CD14-positive monocyte (primary cell): ENCODE data around the gene JAG2. TPM values are rescaled to one million over a fixed set of nuclear protein-coding genes. Genes with fewer than 3 reads are reported as not detected.

Experiments
- DNase-seq, 3 donors: peaks; one replicate each; pipeline ENCODE4 v3.0.0-alpha.2; 2011 to 2022
- H2AFZ ChIP-seq: 2 replicates; pipeline ENCODE4 v1.6.0; 2012; ENCODE audit warnings: mild to moderate bottlenecking, low read depth, low read length, inconsistent platforms; ENCODE audit not compliant: insufficient read depth, poor library complexity, severe bottlenecking
- H3K27ac ChIP-seq, 2 donors: 1 replicate in 1 of 2; 2 replicates in 1 of 2; pipeline ENCODE4 v1.5.1; 2012 to 2013; ENCODE audit warnings: low read length in 2 of 2, control low read depth in 1 of 2, inconsistent platforms in 1 of 2, low read depth in 1 of 2, mild to moderate bottlenecking in 1 of 2
- H3K27me3 ChIP-seq, 2 donors: one replicate each; pipeline versions ENCODE4 v1.6.0 to v1.6.1; 2011 to 2013; ENCODE audit warnings: low read length in 2 of 2; ENCODE audit not compliant: control insufficient read depth in 2 of 2, insufficient read depth in 2 of 2
- H3K36me3 ChIP-seq, 2 donors: replicated peaks in 1 of 2; 1 replicate in 1 of 2; 2 replicates in 1 of 2; pipeline versions ENCODE4 v1.5.1 to v1.6.1; 2012 to 2013; ENCODE audit warnings: low read length in 2 of 2, control low read depth in 1 of 2, inconsistent platforms in 1 of 2, mild to moderate bottlenecking in 1 of 2; ENCODE audit not compliant: insufficient read depth in 2 of 2, control insufficient read depth in 1 of 2
- H3K4me1 ChIP-seq, 2 donors: 1 replicate in 1 of 2; 2 replicates in 1 of 2; pipeline versions ENCODE4 v1.5.1 to v1.6.1; 2012 to 2013; ENCODE audit warnings: low read length in 2 of 2, control low read depth in 1 of 2, inconsistent platforms in 1 of 2, mild to moderate bottlenecking in 1 of 2, moderate library complexity in 1 of 2; ENCODE audit not compliant: insufficient read depth in 2 of 2, control insufficient read depth in 1 of 2
- H3K4me2 ChIP-seq: replicated peaks from 2 replicates; pipeline ENCODE3; 2012; ENCODE audit warnings: low read length, moderate library complexity, mild to moderate bottlenecking; ENCODE audit not compliant: poor library complexity, severe bottlenecking; ENCODE audit errors: extremely low read depth
- H3K4me3 ChIP-seq, 3 experiments: fragments of 200-600 bp in 1 of 3; sonication (generic) in 1 of 3; replicated peaks in 1 of 3; 1 replicate in 2 of 3; 2 replicates in 1 of 3; pipeline ENCODE4 v1.5.1; 2011 to 2013; ENCODE audit warnings: low read length in 3 of 3, mild to moderate bottlenecking in 3 of 3, control low read depth in 2 of 3, low read depth in 2 of 3, inconsistent platforms in 1 of 3, moderate library complexity in 1 of 3
- H3K79me2 ChIP-seq: 2 replicates; pipeline ENCODE4 v1.6.0; 2012; ENCODE audit warnings: mild to moderate bottlenecking, control low read depth, inconsistent platforms, low read length, moderate library complexity; ENCODE audit not compliant: insufficient read depth
- H3K9ac ChIP-seq: 2 replicates; pipeline ENCODE4 v1.6.0; 2017; ENCODE audit warnings: low read length, mild to moderate bottlenecking; ENCODE audit not compliant: insufficient read depth, poor library complexity, severe bottlenecking
- H3K9me3 ChIP-seq, 2 donors: replicated peaks in 1 of 2; 1 replicate in 1 of 2; 2 replicates in 1 of 2; pipeline versions ENCODE4 v1.5.1 to v1.6.1; 2012 to 2013; ENCODE audit warnings: low read length in 2 of 2, control low read depth in 1 of 2; ENCODE audit not compliant: control insufficient read depth in 1 of 2, insufficient read depth in 1 of 2
- H4K20me1 ChIP-seq: 2 replicates; pipeline ENCODE4 v1.6.0; 2012; ENCODE audit warnings: mild to moderate bottlenecking, low read length, control low read depth, moderate library complexity; ENCODE audit not compliant: insufficient read depth
- H3K27ac Mint-ChIP-seq, 7 donors: one replicate each; pipeline ENCODE4 v1.8.0; 2020; ENCODE audit warnings: mild to moderate bottlenecking in 7 of 7, mixed read lengths in 7 of 7, moderate library complexity in 6 of 7, inconsistent platforms in 2 of 7
- H3K27me3 Mint-ChIP-seq, 3 donors: one replicate each; pipeline ENCODE4 v1.8.0; 2021 to 2022; ENCODE audit warnings: low read depth in 3 of 3, mild to moderate bottlenecking in 3 of 3, mixed read lengths in 3 of 3, moderate library complexity in 3 of 3, inconsistent platforms in 1 of 3
- H3K36me3 Mint-ChIP-seq, 2 donors: one replicate each; pipeline ENCODE4 v1.8.0; 2020; ENCODE audit warnings: mixed read lengths in 2 of 2, inconsistent platforms in 1 of 2, mild to moderate bottlenecking in 1 of 2
- H3K4me1 Mint-ChIP-seq: one replicate; pipeline ENCODE4 v1.8.0; 2020; ENCODE audit warnings: mild to moderate bottlenecking, mixed read lengths
- H3K4me3 Mint-ChIP-seq, 2 donors: one replicate each; pipeline ENCODE4 v1.8.0; 2020; ENCODE audit warnings: mild to moderate bottlenecking in 2 of 2, mixed read lengths in 2 of 2, moderate library complexity in 1 of 2
- H3K9me3 Mint-ChIP-seq, 7 donors: one replicate each; pipeline ENCODE4 v1.8.0; 2020 to 2022; ENCODE audit warnings: mixed read lengths in 7 of 7, mild to moderate bottlenecking in 6 of 7, moderate library complexity in 6 of 7, inconsistent platforms in 2 of 7
- WGBS: methylation state at CpG from one replicate; pipeline ENCODE4 v1.1.5; 2013; ENCODE audit warnings: missing lambda C conversion rate; ENCODE audit not compliant: insufficient coverage; 5-methylcytosine and 5-hydroxymethylcytosine counted together
- intact Hi-C, 2 donors: fragments of 100-400 bp; cut with micrococcal nuclease; formaldehyde crosslinking; loops; one replicate each; pipeline versions ENCODE4 v1.15.0 to v1.15.1; 2023
- polyA plus RNA-seq, 3 donors: library from polyadenylated mRNA; depleted of rRNA in 1 of 3; unstranded in 2 of 3; stranded (reverse) in 1 of 3; fragments of 300-500 nt in 2 of 3; fragments of >200 nt in 1 of 3; fragmentation: Illumina TruSeq in 2 of 3; gene quantifications; 1 replicate in 2 of 3; 2 replicates in 1 of 3; pipeline ENCODE4 v1.2.3, GENCODE V29; 2012 to 2021
- TF ChIP-seq, protein P1 (sequence below): fragments of 200-600 bp; IDR thresholded peaks from one replicate; pipeline ENCODE4 v1.8.0; 2022; ENCODE audit warnings: antibody characterized with exemption, mild to moderate bottlenecking

The JAG2 gene
- polyA plus RNA-seq, 3 donors, result 1.2 TPM; not detected in 2

DNA sequence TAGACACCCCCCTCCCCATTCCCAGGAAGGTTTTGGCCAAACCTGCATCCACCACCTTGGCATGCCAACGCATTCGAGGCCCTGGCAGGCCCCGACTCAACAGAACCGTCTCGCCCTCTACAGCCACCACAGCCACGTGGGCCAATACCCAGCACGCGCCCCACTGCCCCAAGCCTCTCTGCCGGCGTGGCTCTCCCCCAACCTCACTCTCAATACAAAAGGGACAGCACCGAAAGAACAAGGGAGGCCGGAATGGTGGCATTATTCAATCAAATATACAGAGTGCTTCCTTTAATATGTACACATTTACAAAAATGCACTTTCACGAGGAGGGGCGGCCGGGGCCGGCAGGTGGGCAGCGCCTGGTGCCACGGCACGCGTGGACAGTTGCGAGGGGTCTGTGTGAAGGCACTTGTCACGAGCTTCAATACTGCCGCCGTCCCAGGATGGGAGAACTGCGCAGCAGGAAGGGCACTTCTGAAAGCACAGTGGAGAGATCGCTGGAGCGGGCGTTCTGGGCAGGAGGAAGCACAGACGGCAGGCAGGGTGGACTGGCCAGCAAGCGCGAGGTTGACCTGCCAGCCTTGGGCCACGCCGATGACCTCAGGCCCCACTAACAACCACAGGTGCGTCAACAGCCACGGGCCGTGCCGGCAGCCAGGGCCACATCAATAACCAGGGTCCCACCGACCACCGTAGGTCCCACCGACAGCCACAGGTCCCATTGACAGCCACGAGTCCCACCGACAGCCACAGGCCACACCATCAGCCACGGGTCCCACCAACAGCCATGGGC lies 26.9 kb downstream of the JAG2 start:
- Mint-ChIP-seq H3K27ac (no peak overlapping the region), H3K9me3 (peaks cover 11 to 19% (median 14%) of the 10 kb centered on the region in 7 donors), H3K4me1 (no peaks in the 10 kb centered on the region), H3K27me3 (peaks cover 1 to 8% (median 5%) of the 10 kb centered on the region in 3 donors), H3K36me3 (no peaks in the 10 kb centered on the region), H3K4me3 (no peak overlapping the region)
- Histone ChIP-seq H3K36me3 (no peaks in the 10 kb centered on the region), H3K79me2 (no peaks in the 10 kb centered on the region), H3K9ac (no peak overlapping the region), H3K4me1 (no peaks in the 10 kb centered on the region), H4K20me1 (no peaks in the 10 kb centered on the region), H3K27me3 (no peaks in the 10 kb centered on the region), H3K27ac (no peak overlapping the region), H2AFZ (no peak overlapping the region), H3K4me3 (no peak overlapping the region), H3K4me2 (no peak overlapping the region), H3K9me3 (peaks cover 13 to 15% of the 10 kb centered on the region in 2 donors)
- intact Hi-C loops, result no loop called here
- no peak for DNase-seq
- TF ChIP-seq, protein P1, sequence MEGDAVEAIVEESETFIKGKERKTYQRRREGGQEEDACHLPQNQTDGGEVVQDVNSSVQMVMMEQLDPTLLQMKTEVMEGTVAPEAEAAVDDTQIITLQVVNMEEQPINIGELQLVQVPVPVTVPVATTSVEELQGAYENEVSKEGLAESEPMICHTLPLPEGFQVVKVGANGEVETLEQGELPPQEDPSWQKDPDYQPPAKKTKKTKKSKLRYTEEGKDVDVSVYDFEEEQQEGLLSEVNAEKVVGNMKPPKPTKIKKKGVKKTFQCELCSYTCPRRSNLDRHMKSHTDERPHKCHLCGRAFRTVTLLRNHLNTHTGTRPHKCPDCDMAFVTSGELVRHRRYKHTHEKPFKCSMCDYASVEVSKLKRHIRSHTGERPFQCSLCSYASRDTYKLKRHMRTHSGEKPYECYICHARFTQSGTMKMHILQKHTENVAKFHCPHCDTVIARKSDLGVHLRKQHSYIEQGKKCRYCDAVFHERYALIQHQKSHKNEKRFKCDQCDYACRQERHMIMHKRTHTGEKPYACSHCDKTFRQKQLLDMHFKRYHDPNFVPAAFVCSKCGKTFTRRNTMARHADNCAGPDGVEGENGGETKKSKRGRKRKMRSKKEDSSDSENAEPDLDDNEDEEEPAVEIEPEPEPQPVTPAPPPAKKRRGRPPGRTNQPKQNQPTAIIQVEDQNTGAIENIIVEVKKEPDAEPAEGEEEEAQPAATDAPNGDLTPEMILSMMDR, result no peak
- WGBS, result 94% methylated on average over 33 of the region's 43 CpGs

DNA sequence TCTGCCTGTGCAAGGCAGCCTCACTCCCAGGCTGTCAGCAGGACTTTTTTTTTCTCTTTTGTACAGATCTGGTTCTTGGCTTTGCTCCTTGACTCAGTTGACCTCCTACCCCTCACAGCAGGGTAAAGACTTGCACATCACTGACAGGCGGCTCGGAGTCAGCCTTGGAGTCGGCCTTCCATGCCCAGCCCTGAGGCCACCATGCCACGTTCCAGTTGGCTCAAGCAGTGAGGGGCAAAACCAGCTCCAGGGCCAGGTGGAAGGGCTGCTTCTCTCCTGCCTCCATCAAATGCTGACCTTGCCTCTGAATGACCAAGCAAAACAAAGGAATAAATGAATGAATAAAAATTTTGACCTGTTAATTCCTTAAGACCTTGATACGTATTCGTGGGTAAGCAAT lies 27.6 kb downstream of the JAG2 start:
- no peak overlapping the region for H3K9ac ChIP-seq
- no peak for DNase-seq
- TF ChIP-seq, protein P1, result no peak
- 93% methylated on average over 3 of the region's 6 CpGs for WGBS
- no peaks in the 10 kb centered on the region for H3K36me3 ChIP-seq
- Mint-ChIP-seq H3K36me3 (no peaks in the 10 kb centered on the region), H3K4me1 (no peaks in the 10 kb centered on the region), H3K27ac (no peak overlapping the region), H3K9me3 (peaks cover 11 to 19% (median 14%) of the 10 kb centered on the region in 7 donors), H3K4me3 (no peak overlapping the region), H3K27me3 (peaks cover 1 to 9% (median 5%) of the 10 kb centered on the region in 3 donors)
- H3K79me2 ChIP-seq, result no peaks in the 10 kb centered on the region
- intact Hi-C loops, result no loop called here
- H3K27ac ChIP-seq, result no peak overlapping the region
- no peak overlapping the region for H2AFZ ChIP-seq
- peaks cover 13 to 15% of the 10 kb centered on the region in 2 donors for H3K9me3 ChIP-seq
- H3K4me2 ChIP-seq, result no peak overlapping the region
- no peaks in the 10 kb centered on the region for H4K20me1 ChIP-seq
- H3K27me3 ChIP-seq, result no peaks in the 10 kb centered on the region
- H3K4me3 ChIP-seq, result no peak overlapping the region
- no peaks in the 10 kb centered on the region for H3K4me1 ChIP-seq
